GM21529 (cell line): Measurements from ENCODE around the gene CD1C.
"Not testable (repeated sequence)": the region's sequence is repeated elsewhere in the genome, so short reads cannot be mapped to it uniquely, and the experiment has no call there.

Source experiments
- ATAC-seq: cut with Tn5 transposase; IDR thresholded peaks from one replicate; pipeline ENCODE4 v1.9.1; 2021; ENCODE audit not compliant: unreplicated experiment

CD1C gene

DNA sequence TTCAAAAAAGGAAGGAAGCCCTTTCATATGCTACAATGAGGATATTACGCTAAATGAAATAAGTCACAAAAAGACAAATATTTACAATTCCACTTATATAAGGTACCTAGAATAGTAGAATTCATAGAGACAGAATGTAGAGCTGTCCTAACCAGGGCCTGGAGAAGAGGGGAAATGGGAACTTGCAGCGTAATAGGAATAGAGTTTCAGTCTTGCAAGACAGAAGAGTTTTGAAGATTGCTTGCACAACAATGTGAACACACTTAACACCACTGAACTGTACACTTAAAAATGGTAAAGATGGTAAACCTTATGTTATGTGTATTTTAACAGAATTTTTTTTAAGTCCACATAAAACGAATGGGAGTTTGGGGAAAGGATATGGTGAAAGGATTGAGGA lies 38.7 kb downstream of the CD1C start:
- ATAC-seq: no peak

DNA sequence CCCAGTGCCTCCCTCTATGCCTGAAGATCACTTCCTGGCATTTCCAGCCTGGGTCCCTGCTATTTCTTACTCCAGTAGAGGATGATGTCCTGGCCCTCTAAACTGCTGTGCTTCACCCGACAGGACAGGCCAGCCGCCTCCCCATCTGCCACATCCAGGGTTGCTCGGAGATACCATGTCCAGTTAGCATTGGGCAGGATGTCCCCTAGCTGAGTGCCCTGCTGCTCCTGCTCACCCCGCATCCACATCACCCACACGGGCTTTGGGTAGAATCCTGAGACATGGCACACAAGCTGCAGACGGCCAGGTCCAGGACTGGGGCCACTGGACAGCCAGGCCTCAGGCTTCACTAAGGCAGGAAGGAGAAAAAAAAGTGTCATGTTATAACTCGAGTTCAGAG lies 39.6 kb downstream of the CD1C start:
- ATAC-seq: no peak

DNA sequence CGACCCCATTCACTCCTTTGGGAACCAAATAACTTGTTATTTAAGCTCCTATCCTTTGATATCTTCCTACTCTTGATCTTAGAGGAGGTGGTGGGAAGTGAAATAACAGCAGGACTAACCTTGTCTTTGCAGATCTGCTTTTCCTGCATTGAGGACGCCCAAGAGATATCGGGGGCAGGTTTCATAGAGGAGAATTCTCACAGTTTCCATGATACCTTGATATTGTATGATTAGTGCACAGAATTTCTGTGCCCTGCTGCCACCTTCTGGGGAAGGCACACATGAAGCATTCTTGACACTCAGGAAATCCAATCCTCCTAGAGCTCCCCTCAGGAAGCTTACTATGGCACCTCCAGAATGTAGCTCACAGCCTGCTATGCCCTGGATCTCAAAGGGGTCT lies 40.0 kb downstream of the CD1C start:
- no peak for ATAC-seq

DNA sequence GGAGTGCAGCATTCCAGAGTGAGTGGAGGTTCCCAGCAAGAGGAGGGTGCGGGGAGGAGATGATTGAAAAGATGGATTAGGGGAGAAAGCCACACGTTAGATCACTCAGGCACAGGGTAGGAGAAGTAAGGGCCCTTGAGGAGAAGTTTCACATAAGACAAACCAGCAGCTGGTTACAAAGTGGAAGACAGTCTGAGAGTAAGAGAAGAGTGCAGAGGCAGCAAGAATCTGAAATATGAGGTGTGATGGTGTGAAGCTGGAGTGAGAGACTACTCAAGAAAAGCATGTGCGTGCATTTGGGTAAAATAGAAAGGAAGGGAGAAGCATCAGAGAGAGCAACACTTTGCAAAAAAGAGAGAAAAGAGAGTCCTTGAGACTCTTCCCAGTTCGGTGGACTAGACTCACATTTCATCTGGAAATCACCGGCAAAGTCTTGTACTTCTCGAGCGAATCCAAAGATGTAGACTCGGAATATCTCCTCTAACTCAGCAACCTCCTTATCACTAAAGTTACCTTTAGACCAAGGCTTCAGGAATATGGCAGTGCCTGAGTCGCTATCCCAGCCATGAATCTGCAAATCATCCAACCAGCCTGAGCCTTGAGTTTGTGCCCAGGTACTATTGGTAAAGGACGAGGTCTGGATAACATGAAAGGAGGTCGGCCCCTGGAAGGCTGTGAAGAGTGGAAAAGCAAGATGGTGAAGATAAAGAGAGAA lies 40.8 kb downstream of the CD1C start:
- ATAC-seq: no peak

DNA sequence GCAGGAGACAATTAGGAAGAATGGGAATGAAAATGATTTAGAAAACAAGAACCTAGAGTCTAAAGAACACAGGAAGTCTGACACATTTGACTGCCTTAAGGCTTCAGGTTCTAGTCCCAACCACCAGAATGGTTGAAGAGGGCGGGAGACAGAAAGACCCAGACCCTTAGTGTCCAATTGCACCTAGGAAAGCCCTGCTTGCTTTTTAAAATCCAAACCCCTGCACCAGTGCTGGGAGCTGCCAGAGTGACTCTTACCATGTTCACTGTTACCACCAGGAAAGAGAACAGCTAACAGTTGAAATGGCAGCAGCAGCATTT lies 41.3 kb downstream of the CD1C start:
- no peak for ATAC-seq

DNA sequence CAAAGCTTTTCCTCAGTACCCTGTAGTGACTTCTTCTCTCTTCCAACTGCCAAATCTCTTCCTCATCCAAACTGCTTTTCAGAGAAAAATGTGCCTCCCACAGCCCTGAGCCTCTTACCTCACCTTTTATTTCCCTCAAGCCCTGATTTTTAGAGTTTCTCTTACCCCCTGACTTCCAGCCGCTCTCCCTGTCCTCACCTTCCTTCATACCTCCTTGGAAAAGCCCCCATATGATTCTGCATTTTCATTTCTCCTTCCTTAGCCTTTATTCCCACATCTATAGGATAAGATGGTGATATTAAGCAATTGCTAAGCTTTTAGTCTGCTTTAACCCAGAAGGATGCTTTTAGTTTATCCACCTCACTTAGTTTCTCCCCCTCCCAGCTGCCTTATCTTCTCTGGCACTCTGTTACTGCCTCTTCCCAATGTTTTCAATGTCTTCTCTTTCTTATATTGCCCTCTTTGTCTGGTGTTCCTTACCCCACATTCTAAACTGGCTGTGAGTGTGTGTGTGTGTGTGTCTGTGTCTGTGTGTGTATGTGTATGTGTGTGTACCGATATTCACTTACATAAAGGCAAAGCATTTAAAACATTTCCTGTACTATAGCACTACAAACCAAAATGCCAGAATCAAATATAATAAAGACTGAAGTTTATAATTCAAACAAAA lies 41.9 kb downstream of the CD1C start, which contains the start of gene CD1B:
Gene CD1B, minus strand, starts transcription at position 51 of the 670 bp plus-strand sequence. CDS start 108 bp downstream, outside the sequence.
- ATAC-seq: no peak

DNA sequence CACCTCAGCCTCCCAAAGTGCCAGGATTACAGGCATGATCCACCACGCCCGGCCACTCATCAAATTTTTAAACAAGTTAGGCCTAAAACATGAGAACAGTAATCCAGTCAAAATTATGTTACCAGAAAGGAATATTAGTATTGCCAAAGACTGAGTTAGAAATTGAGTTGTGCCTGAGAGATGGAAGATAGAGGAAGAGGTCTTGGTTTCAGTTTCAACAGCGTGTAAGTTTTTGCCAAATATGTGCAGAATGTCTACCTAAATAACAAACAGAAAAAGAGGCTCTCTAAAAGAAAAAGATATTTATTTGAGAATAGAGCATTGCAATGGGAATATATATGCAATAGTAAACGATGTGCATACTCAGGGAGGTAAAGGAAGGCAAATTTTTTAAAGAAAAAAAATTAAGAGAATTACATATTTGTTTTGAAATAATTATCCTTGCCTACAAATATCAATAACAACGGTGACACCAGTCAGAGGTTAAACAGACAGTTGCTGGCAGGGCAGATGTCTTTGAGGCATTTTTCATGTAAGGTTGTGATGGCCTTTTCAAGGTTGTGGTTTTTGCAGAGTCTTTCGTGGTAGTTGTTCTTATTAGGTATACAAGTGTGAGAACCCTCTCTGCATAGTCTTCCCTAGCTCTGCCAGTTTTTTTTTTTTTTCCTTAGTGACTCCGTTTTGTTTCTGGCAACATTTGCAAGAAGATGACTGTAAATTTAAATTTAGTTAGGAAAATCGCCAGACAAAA lies 43.9 kb downstream of the CD1C start:
- no peak for ATAC-seq

DNA sequence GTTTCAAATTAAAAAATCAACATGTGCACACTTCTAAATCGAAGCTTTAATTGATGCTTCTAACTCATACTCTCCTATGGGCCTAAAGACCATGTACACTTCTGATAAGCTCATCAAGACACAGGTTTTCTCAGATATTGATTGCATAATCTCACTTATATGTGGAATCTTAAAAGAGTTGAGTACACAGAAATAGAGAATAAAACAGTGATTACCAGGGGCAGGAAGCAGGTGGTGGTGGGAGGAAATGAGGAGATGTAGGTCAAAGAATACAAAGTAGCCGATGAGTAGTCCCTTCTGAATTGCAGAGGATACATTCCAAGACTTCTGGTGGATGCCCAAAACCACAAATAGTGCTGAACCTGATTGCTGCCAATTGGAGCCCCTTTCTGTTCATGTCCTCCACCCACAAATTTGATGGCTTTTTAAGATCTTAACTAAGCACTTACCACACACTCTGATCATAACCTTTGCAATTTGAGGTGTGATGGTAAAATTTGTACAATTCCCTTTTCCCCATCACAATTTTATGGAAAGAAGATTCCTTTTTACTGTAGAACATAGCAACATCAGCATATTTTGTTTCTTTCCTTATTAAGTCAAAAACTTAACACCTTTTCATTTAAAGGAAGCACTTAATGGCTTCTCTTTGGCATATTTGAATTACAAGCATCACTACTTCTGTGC lies 44.9 kb downstream of the CD1C start:
- ATAC-seq: no peak

DNA sequence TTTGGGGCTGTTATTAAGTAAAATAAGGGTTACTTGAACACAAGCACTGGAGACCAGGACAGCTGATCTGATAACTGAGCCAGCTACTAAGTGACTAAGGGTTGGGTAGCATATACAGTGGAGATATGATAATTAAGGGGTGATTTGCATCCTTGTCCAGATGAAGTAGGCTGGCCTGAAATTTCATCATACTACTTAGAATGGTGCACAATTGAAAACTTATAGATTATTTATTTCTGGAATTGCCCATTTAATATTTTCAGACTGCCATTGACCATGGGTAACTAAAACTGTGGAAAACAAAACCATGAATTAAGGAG lies 45.5 kb downstream of the CD1C start:
- ATAC-seq: no peak

DNA sequence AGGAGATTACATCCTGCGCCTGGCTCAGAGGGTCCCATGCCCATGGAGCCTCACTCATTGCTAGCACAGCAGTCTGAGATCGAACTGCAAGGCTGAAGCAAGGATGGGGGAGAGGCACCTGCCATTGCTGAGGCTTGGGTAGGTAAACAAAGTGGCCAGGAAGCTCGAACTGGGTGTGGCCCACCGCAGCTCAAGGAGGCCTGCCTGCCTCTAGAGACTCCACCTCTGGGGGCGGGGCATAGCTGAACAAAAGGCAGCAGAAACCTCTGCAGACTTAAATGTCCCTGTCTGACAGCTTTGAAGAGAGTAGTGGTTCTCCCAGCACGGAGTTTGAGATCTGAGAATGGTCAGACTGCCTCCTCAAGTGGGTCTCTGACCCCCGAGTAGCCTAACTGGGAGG lies 46.7 kb downstream of the CD1C start:
- ATAC-seq: not testable (repeated sequence)
